A549 (cell line): Measurements from ENCODE around the gene MSH2. TPM values are rescaled to one million over a fixed set of nuclear protein-coding genes. Genes with fewer than 3 reads are reported as not detected.

Experiments used
- ATAC-seq, 2 experiments: fragments of 200-7000 bp in 1 of 2; fragments of >200 bp in 1 of 2; cut with Nextera tagmentation in 1 of 2; cut with Tn5 transposase in 1 of 2; 3 replicates each; pipeline versions ENCODE4 v1.8.0 to v1.9.1; 2018 to 2020; ENCODE audit warnings: mild to moderate bottlenecking in 1 of 2, moderate library complexity in 1 of 2
- CTCF ChIA-PET: fragments of 300-600 bp; sonication (Branson Sonifier 250); formaldehyde crosslinking; extraction: SDS; loops from one replicate; lab custom pipeline; 2021; ENCODE audit warnings: antibody characterized with exemption, inconsistent platforms; lab: Yijun Ruan, JAX
- POLR2A ChIA-PET: fragments of 350-600 bp; formaldehyde crosslinking; extraction: SDS; loops from one replicate; lab custom pipeline; 2021; ENCODE audit warnings: antibody characterized with exemption, inconsistent platforms; lab: Yijun Ruan, JAX
- DNase-seq, 2 experiments: peaks; one replicate each; pipeline versions ENCODE4 v3.0.0 to v3.0.0-alpha.2; 2011 to 2016; ENCODE audit warnings: low read depth in 1 of 2, low spot score in 1 of 2
- FAIRE-seq: peaks from 2 replicates; lab custom pipeline; 2011; peaks lifted over from hg19 to GRCh38; lab: Jason Lieb, UNC
- H3K27ac ChIP-seq, 2 experiments: fragments of >200 bp; sonication (Bioruptor Twin); formaldehyde crosslinking; 3 replicates each; pipeline ENCODE4 v1.5.1; 2016 to 2017
- H3K4me1 ChIP-seq: fragments of >200 bp; sonication (Bioruptor Twin); formaldehyde crosslinking; 3 replicates; pipeline ENCODE4 v1.6.1; 2016
- H3K4me2 ChIP-seq: fragments of >200 bp; sonication (Bioruptor Twin); formaldehyde crosslinking; 3 replicates; pipeline ENCODE4 v1.6.1; 2016
- H3K4me3 ChIP-seq: fragments of >200 bp; sonication (Bioruptor Twin); formaldehyde crosslinking; 3 replicates; pipeline ENCODE4 v1.5.1; 2016
- H3K9me3 ChIP-seq: fragments of >200 bp; sonication (Bioruptor Twin); formaldehyde crosslinking; 3 replicates; pipeline ENCODE4 v1.6.1; 2016
- ATOH8 ChIP-seq: fragments of 250-450 bp; sonication (Bioruptor Pico); IDR thresholded peaks from 2 replicates; pipeline ENCODE4 v1.5.0; 2020; ENCODE audit warnings: low read depth, mild to moderate bottlenecking, moderate library complexity
- BCL3 ChIP-seq: fragments of >200 bp; sonication (Bioruptor Twin); formaldehyde crosslinking; IDR thresholded peaks from 3 replicates; pipeline ENCODE4 v1.6.1; 2016
- BHLHE40 ChIP-seq: IDR thresholded peaks from 2 replicates; pipeline ENCODE4 v1.6.1; 2012; ENCODE audit warnings: low read depth, low read length, inconsistent platforms
- CBX8 ChIP-seq: fragments of 200-600 bp; sonication (generic); IDR thresholded peaks from 2 replicates; pipeline ENCODE4 v1.6.1; 2016
- CEBPB ChIP-seq, 2 experiments: fragments of >200 bp in 1 of 2; sonication (Bioruptor Twin) in 1 of 2; formaldehyde crosslinking in 1 of 2; IDR thresholded peaks; 2 replicates each; pipeline ENCODE4 v1.6.1; 2012 to 2016
- CHD4 ChIP-seq: fragments of 200-600 bp; sonication (generic); IDR thresholded peaks from 2 replicates; pipeline ENCODE4 v1.6.1; 2016; ENCODE audit warnings: antibody characterized with exemption, mild to moderate bottlenecking, borderline replicate concordance
- CTCF ChIP-seq: fragments of >200 bp; sonication (Bioruptor Twin); formaldehyde crosslinking; IDR thresholded peaks from 3 replicates; pipeline ENCODE4 v1.5.1; 2016
- E2F6 ChIP-seq: IDR thresholded peaks from 2 replicates; pipeline ENCODE4 v1.6.1; 2012; ENCODE audit warnings: low read depth, borderline replicate concordance
- EHF ChIP-seq: fragments of 250-450 bp; sonication (Bioruptor Pico); IDR thresholded peaks from 2 replicates; pipeline ENCODE4 v1.5.0; 2020; ENCODE audit warnings: mild to moderate bottlenecking
- ELK1 ChIP-seq: fragments of 150-350 bp; IDR thresholded peaks from 2 replicates; pipeline ENCODE4 v1.6.1; 2014; ENCODE audit warnings: low read depth, mild to moderate bottlenecking, low read length
- EP300 ChIP-seq, 2 experiments: fragments of >200 bp; sonication (Bioruptor Twin); formaldehyde crosslinking; IDR thresholded peaks; 2 replicates in 1 of 2; 3 replicates in 1 of 2; pipeline ENCODE4 v1.6.1; 2016 to 2017
- ESRRA ChIP-seq: fragments of 150-350 bp; IDR thresholded peaks from 2 replicates; pipeline ENCODE4 v1.6.1; 2014; ENCODE audit warnings: mild to moderate bottlenecking, low read length, borderline replicate concordance
- HDAC2 ChIP-seq: fragments of 200-600 bp; sonication (generic); IDR thresholded peaks from 2 replicates; pipeline ENCODE4 v1.6.1; 2016
- HMGXB4 ChIP-seq: fragments of 250-450 bp; sonication (Bioruptor Pico); IDR thresholded peaks from 2 replicates; pipeline ENCODE4 v1.5.0; 2021; ENCODE audit warnings: mild to moderate bottlenecking, moderate library complexity, borderline replicate concordance
- JUN ChIP-seq, 2 experiments: fragments of >200 bp; sonication (Bioruptor Twin); formaldehyde crosslinking; IDR thresholded peaks; 2 replicates in 1 of 2; 3 replicates in 1 of 2; pipeline ENCODE4 v1.6.1; 2016 to 2017
- JUNB ChIP-seq: fragments of >200 bp; sonication (Bioruptor Twin); formaldehyde crosslinking; IDR thresholded peaks from 2 replicates; pipeline ENCODE4 v1.6.1; 2016
- NFE2L2 ChIP-seq: fragments of 150-350 bp; conservative IDR thresholded peaks from 2 replicates; pipeline ENCODE4 v1.6.1; 2014; ENCODE audit warnings: low read length
- NPAS2 ChIP-seq: fragments of 250-450 bp; sonication (Bioruptor Pico); IDR thresholded peaks from 2 replicates; pipeline ENCODE4 v1.8.0; 2022; ENCODE audit warnings: mild to moderate bottlenecking, moderate library complexity, borderline replicate concordance
- PBX3 ChIP-seq: IDR thresholded peaks from 2 replicates; pipeline ENCODE4 v1.6.1; 2012
- RFX5 ChIP-seq: fragments of 450-650 bp; IDR thresholded peaks from 2 replicates; pipeline ENCODE4 v1.7.1; 2014; ENCODE audit warnings: antibody characterized with exemption, mild to moderate bottlenecking, moderate library complexity
- TFCP2L1 ChIP-seq: fragments of 250-450 bp; sonication (Bioruptor Pico); IDR thresholded peaks from 2 replicates; pipeline ENCODE4 v1.5.0; 2021; ENCODE audit warnings: mild to moderate bottlenecking
- TP53 ChIP-seq: fragments of 250-450 bp; sonication (Bioruptor Pico); IDR thresholded peaks from 2 replicates; pipeline ENCODE4 v1.5.0; 2021; ENCODE audit warnings: mild to moderate bottlenecking, moderate library complexity
- ZC3H11A ChIP-seq: fragments of 450-650 bp; IDR thresholded peaks from 2 replicates; pipeline ENCODE4 v1.6.1; 2014; ENCODE audit warnings: antibody characterized with exemption, mild to moderate bottlenecking
- ZFP36 ChIP-seq: fragments of 450-650 bp; IDR thresholded peaks from 2 replicates; pipeline ENCODE4 v1.6.1; 2014; ENCODE audit warnings: borderline replicate concordance; ENCODE audit not compliant: partially characterized antibody
- WGBS: methylation state at CpG from one replicate; pipeline ENCODE4 v1.1.6; 2017; ENCODE audit errors: missing lambda C conversion rate; 5-methylcytosine and 5-hydroxymethylcytosine counted together
- polyA plus RNA-seq, 4 experiments: library from polyadenylated mRNA; depleted of rRNA in 3 of 4; stranded (reverse); fragments of >200 nt; fragmentation: RNase III in 1 of 4; extraction: RNeasy Plus Mini Kit Qiagen cat#74134 plus additional on column Dnase treatment in 1 of 4; gene quantifications; 2 replicates in 3 of 4; 3 replicates in 1 of 4; pipeline ENCODE4 v1.2.3, GENCODE V29; 2011 to 2017

MSH2 gene
- polyA plus RNA-seq, 2 of the 4 experiments (the other 2 are of a cell fraction): 52.8 to 59.0 TPM

- Histone ChIP-seq H3K9me3 (no peaks in the 10 kb centered on the region), H3K4me3 (no peak overlapping the region), H3K4me1 (peaks cover 5% of the 10 kb centered on the region; the same call in 2 of the 3 replicates), H3K27ac (no peak overlapping the region), H3K4me2 (no peak overlapping the region)
- FAIRE-seq: no peak
- WGBS: 90% methylated on average over 8 of the region's 8 CpGs
- no peak for TF ChIP-seq ESRRA
- no peak for TF ChIP-seq BCL3
- no peak for TF ChIP-seq ELK1
- TF ChIP-seq RFX5: no peak
- no peak for TF ChIP-seq E2F6
- TF ChIP-seq CTCF: no peak
- no peak for TF ChIP-seq JUNB
- TF ChIP-seq EHF: no peak
- no peak for TF ChIP-seq CHD4
- ChIA-PET POLR2A (no interaction called here), CTCF (interaction anchor here (1.0 to 4.2 kb wide), 3 partner anchors 10 to 285 kb away, joined by 3 to 19 read pairs (median 3); no protein-coding TSS in a partner anchor)
- DNase-seq: no peak
- ATAC-seq: no peak
Measured at GRCh38 chr2:47483191-47483590, 80.2 kb downstream of the MSH2 start.

GRCh38 chr2:47484396-47484795 is 81.4 kb downstream of the MSH2 start:
- peaks cover 17% of the 10 kb centered on the region for H3K4me1 ChIP-seq
- ChIA-PET POLR2A (interaction anchor here (0.9 kb wide), 1 partner anchor 298 kb away, joined by 3 read pairs; the partner anchor contains the start of gene MSH6), CTCF (interaction anchor here (0.6 to 4.2 kb wide), 5 partner anchors 9 to 284 kb away, joined by 3 to 19 read pairs (median 3); no protein-coding TSS in a partner anchor)
- FAIRE-seq (no peak), DNase-seq (no peak), ATAC-seq (no peak)
- TF ChIP-seq EP300 (IDR thresholded peaks at IDR 0.05) (no peak), ZC3H11A (no peak)
- 90% methylated on average over 5 of the region's 5 CpGs for WGBS
- H3K4me3 ChIP-seq: no peak overlapping the region
- no peak overlapping the region for H3K27ac ChIP-seq
- no peak overlapping the region for H3K4me2 ChIP-seq
- H3K9me3 ChIP-seq: no peaks in the 10 kb centered on the region

- ChIA-PET CTCF (interaction anchor here (0.6 to 4.2 kb wide), 5 partner anchors 8 to 283 kb away, joined by 3 to 19 read pairs (median 3); no protein-coding TSS in a partner anchor), POLR2A (no interaction called here)
- peaks cover 24% of the 10 kb centered on the region for H3K4me1 ChIP-seq
- no peak for DNase-seq
- no peak overlapping the region for H3K4me2 ChIP-seq
- no peak for FAIRE-seq
- WGBS: 93% methylated on average over 3 of the region's 3 CpGs
- no peak for ATAC-seq
- H3K4me3 ChIP-seq: no peak overlapping the region
- H3K27ac ChIP-seq: no peak overlapping the region
- no peaks in the 10 kb centered on the region for H3K9me3 ChIP-seq
- TF ChIP-seq NFE2L2 (no peak), JUN (IDR thresholded peaks at IDR 0.05) (no peak), HMGXB4 (CRISPR knock-in tag) (no peak), EP300 (IDR thresholded peaks at IDR 0.05) (no peak), HDAC2 (no peak), BCL3 (no peak), CEBPB (IDR thresholded peaks at IDR 0.05) (no peak), TP53 (CRISPR knock-in tag) (no peak), NPAS2 (CRISPR knock-in tag) (no peak), CHD4 (no peak), TFCP2L1 (CRISPR knock-in tag) (no peak), EHF (no peak), CBX8 (no peak), PBX3 (no peak), ZFP36 (no peak), ATOH8 (no peak), BHLHE40 (no peak)
Measured at GRCh38 chr2:47485177-47485576, 82.2 kb downstream of the MSH2 start.
